ENCODE data around the gene KCNC4.
A peak's percentile ranks its signal among the peaks of the same experiment; 100 is the strongest.

The KCNC4 gene

DNA sequence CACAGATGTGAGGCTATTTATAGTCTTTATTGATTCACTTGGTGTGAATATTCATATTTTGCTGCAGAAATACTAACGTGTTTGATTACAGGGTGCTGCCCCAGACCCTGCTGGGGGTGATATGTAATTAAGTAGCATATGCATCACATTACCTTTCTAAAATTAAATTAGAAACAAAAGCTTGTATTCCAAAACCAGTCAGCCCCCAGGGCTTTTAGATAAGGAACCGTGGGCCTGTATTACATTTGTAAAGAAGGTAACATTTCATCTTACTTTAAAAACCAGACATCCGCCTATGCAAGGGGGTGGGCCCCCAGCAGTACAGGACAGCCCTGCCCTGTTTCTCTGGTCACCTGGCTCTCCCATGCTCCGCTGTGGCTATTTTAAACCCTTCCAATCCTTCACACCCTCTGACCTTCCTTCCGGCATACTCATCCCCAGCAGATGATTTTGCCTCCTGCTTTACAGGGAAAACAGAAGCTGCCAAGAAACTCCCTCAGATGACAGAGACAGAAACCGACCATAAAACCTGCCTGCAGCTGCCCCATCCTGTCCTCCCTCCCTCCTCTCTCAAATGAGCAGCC, 22.0 kb upstream of the KCNC4 start:
- no peak for DNase-seq (ENCODE audit: low read depth, low spot score)

- no peak for DNase-seq (ENCODE audit: low read depth, low spot score)
These were observed 20.9 kb upstream of the KCNC4 start for GRCh38 chr1:110189181-110189580.

- DNase-seq (ENCODE audit: low read depth, low spot score), result no peak
These were observed 19.7 kb upstream of the KCNC4 start for GRCh38 chr1:110190282-110190929.

GRCh38 chr1:110192541-110192940, 17.6 kb upstream of the KCNC4 start:
- no peak for DNase-seq (ENCODE audit: low read depth, low spot score)

DNA sequence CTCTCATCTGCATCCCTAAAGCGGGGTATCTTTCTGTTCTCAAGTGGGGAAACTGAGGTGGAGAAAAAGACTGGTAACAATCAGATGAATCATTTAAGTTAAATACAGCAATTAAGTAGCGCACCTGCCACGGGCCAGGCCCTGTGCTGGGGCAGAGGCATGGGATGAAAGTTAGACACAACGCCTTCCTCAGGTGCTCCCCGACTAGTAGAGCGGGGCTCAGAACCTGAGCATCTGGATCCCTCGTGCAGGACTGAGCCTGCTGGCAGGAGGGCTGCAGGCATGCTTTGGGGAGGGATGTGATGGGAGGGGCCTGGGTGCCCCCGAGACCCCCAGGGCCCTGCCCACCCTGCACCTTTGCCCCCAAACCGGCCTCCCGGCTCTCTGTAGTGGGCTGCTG, 14.9 kb upstream of the KCNC4 start:
- no peak for DNase-seq (ENCODE audit: low read depth, low spot score)

- DNase-seq (ENCODE audit: low read depth, low spot score), result peak; percentile 50
These were observed 13.0 kb upstream of the KCNC4 start for GRCh38 chr1:110196917-110197765.

GRCh38 chr1:110197905-110198629, 12.0 kb upstream of the KCNC4 start:
- DNase-seq (ENCODE audit: low read depth, low spot score), result no peak

- DNase-seq (ENCODE audit: low read depth, low spot score), result no peak
These were observed 11.4 kb upstream of the KCNC4 start for GRCh38 chr1:110198746-110199145.

DNA sequence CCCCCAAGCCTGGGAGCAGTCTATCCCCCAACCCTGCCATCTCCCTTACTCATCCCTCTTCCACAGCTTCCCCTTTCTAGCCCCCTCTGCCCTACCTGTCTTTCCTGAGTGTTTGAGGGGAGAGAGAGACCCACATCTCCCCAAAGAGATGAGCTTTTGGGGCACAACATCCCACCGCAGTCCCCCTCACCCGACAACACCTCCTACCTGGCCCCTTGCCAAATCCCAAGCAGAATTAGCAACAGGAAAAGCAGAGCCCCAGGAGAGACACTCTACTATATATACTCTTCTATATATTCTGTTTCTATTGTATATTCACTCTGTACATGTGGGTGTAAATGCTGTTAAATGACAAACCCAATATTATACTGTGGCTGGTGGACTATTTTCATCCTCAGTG, 9.9 kb upstream of the KCNC4 start:
- no peak for DNase-seq (ENCODE audit: low read depth, low spot score)

GRCh38 chr1:110200666-110201065, 9.4 kb upstream of the KCNC4 start:
- peak; percentile 31 for DNase-seq (ENCODE audit: low read depth, low spot score)

GRCh38 chr1:110201157-110201825, 8.8 kb upstream of the KCNC4 start:
- DNase-seq (ENCODE audit: low read depth, low spot score), result no peak

DNA sequence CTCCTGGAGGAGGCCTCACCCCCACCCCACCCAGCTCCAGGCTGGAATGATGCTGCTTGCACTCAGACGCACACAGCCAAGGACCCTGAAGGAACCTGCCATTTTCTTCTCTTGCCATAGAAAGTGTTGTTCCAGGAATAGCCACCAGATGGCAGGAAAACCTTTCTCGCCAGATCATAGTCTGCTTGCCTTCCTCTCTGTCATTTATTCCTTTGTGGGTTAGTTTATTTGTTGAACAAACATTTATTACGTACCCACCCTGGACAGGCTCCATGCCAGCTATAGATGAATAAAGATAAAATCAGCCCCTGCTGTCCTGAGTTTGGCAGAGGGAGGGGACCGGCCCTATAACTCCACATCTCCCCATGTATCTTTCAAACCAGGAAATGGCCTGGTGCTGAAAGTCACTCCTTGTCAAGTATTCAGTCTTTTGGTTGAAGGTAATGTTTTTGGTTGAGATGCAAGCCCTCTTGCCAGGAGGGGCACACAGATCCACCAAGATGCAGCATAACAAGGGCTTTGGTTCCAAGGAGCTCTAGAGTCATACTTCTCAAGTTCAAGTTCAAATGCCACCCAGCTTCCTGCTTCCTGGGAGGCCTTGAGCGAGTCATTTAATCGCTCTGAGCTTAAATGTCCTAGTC, 7.0 kb upstream of the KCNC4 start:
- DNase-seq (ENCODE audit: low read depth, low spot score), result peak; percentile 80

DNA sequence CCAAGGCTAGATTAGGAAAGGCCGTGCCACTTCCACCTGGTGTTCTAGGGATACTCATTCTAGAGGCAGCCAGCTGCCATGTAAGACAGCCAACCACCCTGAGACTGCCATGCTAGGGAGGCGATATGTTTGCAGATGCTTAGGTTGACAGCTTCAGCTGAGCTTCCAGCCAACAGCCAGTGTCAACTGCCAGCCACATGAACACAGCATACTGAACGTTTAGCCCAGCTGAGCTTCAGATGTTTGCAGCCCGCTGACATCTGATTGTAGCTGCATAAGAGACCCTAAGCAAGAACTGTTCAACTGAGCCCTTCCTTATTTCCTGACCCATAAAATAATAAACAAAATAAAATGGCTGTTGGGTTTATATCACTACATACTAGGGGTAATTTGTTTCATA, 5.0 kb upstream of the KCNC4 start:
- DNase-seq (ENCODE audit: low read depth, low spot score), result no peak

- DNase-seq (ENCODE audit: low read depth, low spot score), result no peak
These were observed 4.4 kb upstream of the KCNC4 start for GRCh38 chr1:110205591-110206155.

- no peak for DNase-seq (ENCODE audit: low read depth, low spot score)
These were observed 3.7 kb upstream of the KCNC4 start for GRCh38 chr1:110206261-110206920.

- DNase-seq (ENCODE audit: low read depth, low spot score), result peak; percentile 77
These were observed 2.3 kb upstream of the KCNC4 start for GRCh38 chr1:110207831-110208230.

DNA sequence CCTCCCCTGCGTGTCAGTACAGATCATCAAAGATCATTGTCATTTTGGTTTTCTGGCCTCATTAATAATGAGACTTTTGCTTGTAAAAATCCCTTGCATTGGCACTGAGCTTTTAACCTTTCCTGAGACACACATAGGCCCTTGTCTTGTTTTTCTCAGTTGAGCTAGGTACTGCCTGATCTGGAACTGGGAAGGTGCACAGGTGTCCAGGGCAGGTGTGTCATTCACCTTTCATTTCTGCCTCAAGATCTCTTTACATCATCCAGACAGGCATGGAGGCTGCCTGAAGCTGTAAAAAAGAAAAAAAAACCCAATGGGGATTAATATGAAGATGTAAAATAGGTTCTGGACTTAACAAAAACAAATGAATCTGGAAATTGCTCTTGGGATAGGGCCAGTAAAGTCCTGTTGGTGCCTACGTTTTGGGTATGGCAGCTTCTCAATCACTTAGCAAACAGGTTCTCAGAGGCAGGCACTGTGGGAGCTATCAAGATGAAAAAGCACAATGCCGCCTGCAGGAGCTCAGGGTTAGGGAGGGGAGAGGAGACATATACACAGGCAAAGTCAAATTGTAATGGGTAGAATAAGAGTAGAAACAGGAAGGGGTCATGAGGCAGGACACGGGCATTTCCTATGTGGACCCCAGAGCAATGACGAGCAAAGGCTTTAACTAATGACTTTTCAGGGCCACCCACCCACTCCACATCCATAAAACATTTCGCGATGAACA, 1.0 kb upstream of the KCNC4 start:
- DNase-seq (ENCODE audit: low read depth, low spot score), result no peak

- DNase-seq (ENCODE audit: low read depth, low spot score), result peak; percentile 60
These were observed 736 bp downstream of the KCNC4 start for GRCh38 chr1:110210604-110211495.
